ENCODE measurements around the gene PEX1. TPM values are rescaled to one million over a fixed set of nuclear protein-coding genes. Genes with fewer than 3 reads are reported as not detected.
"Not testable (repeated sequence)": the region's sequence is repeated elsewhere in the genome, so short reads cannot be mapped to it uniquely, and the experiment has no call there.

PEX1 gene
- total and polyA plus RNA-seq, 3 donors from 2014 or later = 20.4 to 29.4 (median 27.4) TPM

DNA sequence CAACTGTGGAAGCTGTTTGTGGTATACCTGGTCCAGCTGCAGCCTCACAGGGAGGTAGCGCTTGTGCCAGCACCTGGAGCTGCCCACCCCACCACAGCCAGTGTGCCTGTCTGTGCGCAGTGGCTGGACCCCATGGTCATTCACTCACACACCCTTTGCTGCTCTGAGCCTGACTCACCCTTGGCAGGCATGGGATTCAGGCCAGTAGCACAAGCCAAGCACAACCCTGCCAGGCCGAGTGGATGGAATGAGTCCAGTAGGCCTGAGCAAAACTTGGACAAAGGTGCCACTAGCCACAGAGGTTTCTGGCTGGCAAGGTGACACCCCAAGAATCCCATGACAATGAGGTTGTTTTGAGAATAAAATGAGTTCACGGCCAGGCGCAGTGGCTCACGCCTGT is 19.3 kb upstream of the PEX1 start:
- Histone ChIP-seq H3K4me3 (no peak overlapping the region), H3K36me3 (ENCODE audit: low read depth, missing control alignments) (no peaks in the 10 kb centered on the region), H3K27me3 (no peaks in the 10 kb centered on the region), H3K4me1 (no peaks in the 10 kb centered on the region), H3K27ac (no peak overlapping the region), H3K9me3 (no peaks in the 10 kb centered on the region)
- WGBS, 2 donors = 79 to 84% methylated on average over 4 to 6 of the region's 6 CpGs
- intact Hi-C loops (cut with DNase I; ENCODE audit: low total_unique reads) = no loop called here
- DNase-seq = no peak
- TF ChIP-seq, protein P1, sequence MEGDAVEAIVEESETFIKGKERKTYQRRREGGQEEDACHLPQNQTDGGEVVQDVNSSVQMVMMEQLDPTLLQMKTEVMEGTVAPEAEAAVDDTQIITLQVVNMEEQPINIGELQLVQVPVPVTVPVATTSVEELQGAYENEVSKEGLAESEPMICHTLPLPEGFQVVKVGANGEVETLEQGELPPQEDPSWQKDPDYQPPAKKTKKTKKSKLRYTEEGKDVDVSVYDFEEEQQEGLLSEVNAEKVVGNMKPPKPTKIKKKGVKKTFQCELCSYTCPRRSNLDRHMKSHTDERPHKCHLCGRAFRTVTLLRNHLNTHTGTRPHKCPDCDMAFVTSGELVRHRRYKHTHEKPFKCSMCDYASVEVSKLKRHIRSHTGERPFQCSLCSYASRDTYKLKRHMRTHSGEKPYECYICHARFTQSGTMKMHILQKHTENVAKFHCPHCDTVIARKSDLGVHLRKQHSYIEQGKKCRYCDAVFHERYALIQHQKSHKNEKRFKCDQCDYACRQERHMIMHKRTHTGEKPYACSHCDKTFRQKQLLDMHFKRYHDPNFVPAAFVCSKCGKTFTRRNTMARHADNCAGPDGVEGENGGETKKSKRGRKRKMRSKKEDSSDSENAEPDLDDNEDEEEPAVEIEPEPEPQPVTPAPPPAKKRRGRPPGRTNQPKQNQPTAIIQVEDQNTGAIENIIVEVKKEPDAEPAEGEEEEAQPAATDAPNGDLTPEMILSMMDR (IDR thresholded peaks at IDR 0.05) = no peak
- TF ChIP-seq POLR2A (IDR thresholded peaks at IDR 0.05) = no peak

DNA sequence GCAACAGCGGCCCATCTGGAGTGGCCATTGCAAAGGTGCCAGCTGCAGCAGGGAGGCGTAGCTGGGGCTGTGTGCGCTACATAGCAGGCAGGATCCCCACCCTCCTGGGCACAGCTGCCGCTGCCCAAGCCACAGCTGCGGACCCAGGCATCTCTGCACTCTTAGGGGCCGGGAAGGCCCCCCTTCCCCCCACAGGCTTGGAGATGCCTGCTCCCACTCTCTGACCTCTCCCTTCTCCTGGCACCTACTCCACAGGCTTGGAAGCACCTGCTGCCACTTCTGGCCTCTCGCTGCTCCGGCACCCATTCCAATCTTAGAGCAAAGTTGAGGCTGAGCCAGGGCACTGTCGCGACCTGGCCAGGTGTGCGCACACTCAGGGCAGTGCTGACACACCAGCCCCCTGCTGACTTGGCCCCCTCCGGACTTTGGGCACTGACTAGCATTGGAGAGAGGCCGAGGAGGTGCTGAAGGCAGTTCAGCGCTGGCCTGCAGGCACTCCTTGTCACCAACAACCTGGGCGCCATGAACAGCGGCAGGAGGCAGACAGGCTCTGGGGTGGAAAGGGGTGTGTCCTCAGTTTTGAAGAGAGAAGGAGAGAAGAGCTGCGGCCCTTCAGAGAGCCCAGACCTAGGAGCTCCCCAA is 18.7 kb upstream of the PEX1 start:
- TF ChIP-seq, protein P1 (IDR thresholded peaks at IDR 0.05) = no peak
- TF ChIP-seq POLR2A (IDR thresholded peaks at IDR 0.05) = no peak
- intact Hi-C loops (cut with DNase I; ENCODE audit: low total_unique reads) = no loop called here
- Histone ChIP-seq H3K4me3 (no peak overlapping the region), H3K36me3 (ENCODE audit: low read depth, missing control alignments) (no peaks in the 10 kb centered on the region), H3K27me3 (no peaks in the 10 kb centered on the region), H3K9me3 (no peaks in the 10 kb centered on the region), H3K4me1 (no peaks in the 10 kb centered on the region), H3K27ac (no peak overlapping the region)
- WGBS, 2 donors = 72 to 80% methylated on average over 7 to 17 of the region's 17 CpGs
- DNase-seq = no peak

DNA sequence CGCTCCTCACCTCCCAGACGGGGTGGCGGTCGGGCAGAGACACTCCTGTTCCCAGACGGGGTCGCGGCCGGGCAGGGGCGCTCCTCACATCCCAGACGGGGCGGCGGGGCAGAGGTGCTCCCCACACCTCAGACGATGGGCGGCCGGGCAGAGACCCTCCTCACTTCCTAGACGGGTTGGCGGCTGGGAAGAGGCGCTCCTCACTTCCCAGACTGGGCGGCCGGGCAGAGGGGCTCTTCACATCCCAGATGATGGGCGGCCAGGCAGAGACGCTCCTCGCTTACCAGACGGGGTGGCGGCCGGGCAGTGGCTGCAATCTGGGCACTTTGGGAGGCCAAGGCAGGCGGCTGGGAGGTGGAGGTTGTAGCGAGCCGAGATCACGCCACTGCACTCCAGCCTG is 16.8 kb upstream of the PEX1 start:
- H3K27me3 ChIP-seq; H3K4me3 ChIP-seq; H3K36me3 ChIP-seq (ENCODE audit: low read depth, missing control alignments); H3K9me3 ChIP-seq; H3K27ac ChIP-seq; intact Hi-C loops (cut with DNase I; ENCODE audit: low total_unique reads); DNase-seq; H3K4me1 ChIP-seq: not testable (repeated sequence)
- 87% methylated on average over 30 of the region's 30 CpGs; no CpG with 5 or more reads in 1 of the 2 donors for WGBS, 2 donors

GRCh38 chr7:92543542-92543941 is 15.2 kb upstream of the PEX1 start:
- intact Hi-C loops (cut with DNase I; ENCODE audit: low total_unique reads) = not testable (repeated sequence)
- WGBS, 2 donors = 92 to 93% methylated on average over 3 of the region's 3 CpGs

GRCh38 chr7:92534572-92534971 is 6.3 kb upstream of the PEX1 start:
- intact Hi-C loops (cut with DNase I; ENCODE audit: low total_unique reads) = no loop called here
- no peak overlapping the region for H3K4me3 ChIP-seq
- H3K4me1 ChIP-seq = peaks cover 2% of the 10 kb centered on the region
- WGBS, 2 donors = 73 to 81% methylated on average over 9 of the region's 9 CpGs
- DNase-seq = no peak
- no peaks in the 10 kb centered on the region for H3K27me3 ChIP-seq
- H3K27ac ChIP-seq = no peak overlapping the region
- H3K36me3 ChIP-seq (ENCODE audit: low read depth, missing control alignments) = no peaks in the 10 kb centered on the region
- H3K9me3 ChIP-seq = no peaks in the 10 kb centered on the region
- TF ChIP-seq POLR2A (IDR thresholded peaks at IDR 0.05) = no peak
- TF ChIP-seq, protein P1 (IDR thresholded peaks at IDR 0.05) = no peak

More at GRCh38 chr7:92543542-92543941, 15.2 kb upstream of the PEX1 start:
- not testable (repeated sequence) for H3K27ac ChIP-seq; H3K4me3 ChIP-seq; H3K36me3 ChIP-seq (ENCODE audit: low read depth, missing control alignments); H3K27me3 ChIP-seq; H3K9me3 ChIP-seq; DNase-seq; H3K4me1 ChIP-seq

GRCh38 chr7:92528958-92529264 is 591 bp upstream of the PEX1 start:
- Histone ChIP-seq H3K27me3 (no peaks in the 10 kb centered on the region), H3K9me3 (no peaks in the 10 kb centered on the region), H3K36me3 (ENCODE audit: low read depth, missing control alignments) (no peaks in the 10 kb centered on the region), H3K27ac (peak overlapping the region; percentile 86 to 92), H3K4me3 (peak overlapping the region; percentile 88 to 94), H3K4me1 (peaks cover 13% of the 10 kb centered on the region)
- intact Hi-C loops (cut with DNase I; ENCODE audit: low total_unique reads) = no loop called here
- DNase-seq = no peak
- no peak for TF ChIP-seq POLR2A (IDR thresholded peaks at IDR 0.05)
- TF ChIP-seq, protein P1 (IDR thresholded peaks at IDR 0.05) = no peak
- WGBS, 2 donors = 0% methylated on average over 7 to 13 of the region's 13 CpGs

Measured in testis (tissue), 3 donors.